Measurements from ENCODE around the gene LCK. TPM values are rescaled to one million over a fixed set of nuclear protein-coding genes. Genes with fewer than 3 reads are reported as not detected.

The LCK gene
- total and polyA plus RNA-seq, 2 of the 8 experiments (the other 6 are each of a cell fraction or from before 2014, with no cell fraction given) = 75.3 to 122 TPM

GRCh38 chr1:32266921-32267591, 16.0 kb downstream of the LCK start (continued):
- TF ChIP-seq CHD2 (IDR thresholded peaks at IDR 0.05; ENCODE audit: low read length) (no peak), SP4 (IDR thresholded peaks at IDR 0.05; ENCODE audit: low read length) (no peak), EP300 (IDR thresholded peaks at IDR 0.05; ENCODE audit: borderline replicate concordance in 1 of 2, low read depth in 2 of 2, low read length in 2 of 2) (no peak), KDM1A (IDR thresholded peaks at IDR 0.05; ENCODE audit: borderline replicate concordance, low read length) (no peak), HDAC2 (IDR thresholded peaks at IDR 0.05; ENCODE audit: borderline replicate concordance in 1 of 2, low read depth in 2 of 2, low read length in 2 of 2) (no peak)
